GM21723 (cell line): ENCODE results near the gene SRMS.

Experiments
- ATAC-seq: cut with Tn5 transposase; IDR thresholded peaks from one replicate; pipeline ENCODE4 v1.9.1; 2021; ENCODE audit warnings: mild to moderate bottlenecking, moderate library complexity; ENCODE audit not compliant: unreplicated experiment

The SRMS gene, protein sequence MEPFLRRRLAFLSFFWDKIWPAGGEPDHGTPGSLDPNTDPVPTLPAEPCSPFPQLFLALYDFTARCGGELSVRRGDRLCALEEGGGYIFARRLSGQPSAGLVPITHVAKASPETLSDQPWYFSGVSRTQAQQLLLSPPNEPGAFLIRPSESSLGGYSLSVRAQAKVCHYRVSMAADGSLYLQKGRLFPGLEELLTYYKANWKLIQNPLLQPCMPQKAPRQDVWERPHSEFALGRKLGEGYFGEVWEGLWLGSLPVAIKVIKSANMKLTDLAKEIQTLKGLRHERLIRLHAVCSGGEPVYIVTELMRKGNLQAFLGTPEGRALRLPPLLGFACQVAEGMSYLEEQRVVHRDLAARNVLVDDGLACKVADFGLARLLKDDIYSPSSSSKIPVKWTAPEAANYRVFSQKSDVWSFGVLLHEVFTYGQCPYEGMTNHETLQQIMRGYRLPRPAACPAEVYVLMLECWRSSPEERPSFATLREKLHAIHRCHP

GRCh38 chr20:63547725-63548480 is at the start of gene SRMS:
Gene SRMS, minus strand, starts transcription at chr20:63547749. Its CDS starts 286 bp downstream, at chr20:63547463.
- no peak for ATAC-seq

- no peak for ATAC-seq
Observed at GRCh38 chr20:63596423-63596822, 48.9 kb upstream of the SRMS start.

- no peak for ATAC-seq
Observed at GRCh38 chr20:63595416-63596127, 48.0 kb upstream of the SRMS start.

DNA sequence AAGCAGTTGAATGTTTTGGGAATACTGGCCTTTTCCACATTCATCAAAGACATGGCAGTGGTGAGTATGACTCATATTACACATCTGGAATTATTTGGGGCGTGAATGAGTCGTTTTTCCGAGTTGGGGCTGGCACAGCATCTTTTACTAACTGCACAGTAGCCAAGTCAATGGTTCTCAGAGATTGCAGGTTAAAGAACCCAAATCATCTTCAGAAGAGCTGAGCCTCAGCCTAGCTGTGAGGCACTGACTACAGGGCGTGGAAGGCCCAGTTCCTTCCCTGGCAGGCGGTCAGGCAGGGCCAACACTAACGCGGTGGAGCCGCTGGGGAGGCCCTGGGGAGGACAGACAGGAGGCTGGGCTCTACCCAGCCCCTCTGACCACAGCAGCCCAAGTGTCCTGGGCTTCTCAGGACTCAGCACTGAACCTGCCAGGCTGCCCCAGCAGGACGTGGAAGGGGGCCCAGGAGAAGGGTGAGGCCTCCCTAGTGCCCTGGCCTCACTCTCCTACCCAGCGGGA is 46.6 kb upstream of the SRMS start:
- no peak for ATAC-seq

DNA sequence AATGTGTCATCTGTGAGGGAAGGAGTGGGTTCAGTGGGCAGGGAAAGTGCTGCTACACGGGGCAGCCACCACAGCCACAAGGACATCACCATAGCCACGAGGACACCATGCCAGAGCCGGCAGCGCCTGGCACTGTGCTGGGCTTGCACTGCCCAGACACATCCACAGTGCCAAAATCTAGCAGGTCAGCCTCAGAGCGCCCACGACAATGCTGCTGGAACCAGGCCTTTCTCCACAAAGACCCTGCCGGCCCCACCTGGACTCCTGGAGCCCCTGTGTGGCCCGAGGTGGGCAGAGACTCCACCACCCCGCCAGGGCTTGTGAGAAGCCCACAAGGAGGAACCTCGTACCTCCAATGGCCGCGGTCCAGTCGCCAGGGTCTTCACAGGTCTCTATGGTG is 45.1 kb upstream of the SRMS start:
- ATAC-seq = no peak

DNA sequence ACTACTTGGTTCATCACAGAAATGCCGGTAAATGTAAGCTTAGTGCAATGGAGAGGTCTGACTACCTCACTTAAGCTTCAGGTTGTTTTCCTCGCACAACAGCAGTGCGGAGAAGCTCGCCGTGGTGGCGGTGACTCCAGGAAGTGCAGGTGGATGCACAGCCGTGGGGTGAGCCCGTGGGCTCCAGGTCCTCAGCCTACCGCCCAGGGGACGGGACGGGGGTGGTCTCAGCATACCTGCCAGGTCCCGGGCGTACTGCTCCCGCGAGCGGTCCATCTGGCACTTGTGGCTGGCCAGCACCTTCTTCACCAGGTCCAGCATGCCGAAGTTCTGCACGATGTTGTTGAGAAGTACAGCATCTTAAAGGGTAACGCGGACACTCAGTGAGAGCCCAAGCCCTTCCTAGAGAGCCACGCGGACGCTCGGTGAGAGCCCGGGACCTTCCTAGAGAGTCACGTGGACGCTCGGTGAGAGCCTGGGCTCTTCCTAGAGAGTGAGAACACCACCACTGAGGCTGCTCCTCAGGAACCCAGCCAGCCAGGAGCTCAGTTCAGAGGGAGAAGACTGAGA is 44.3 kb upstream of the SRMS start:
- ATAC-seq = no peak

GRCh38 chr20:63591147-63591533 is 43.6 kb upstream of the SRMS start:
- ATAC-seq = no peak

GRCh38 chr20:63590218-63591146 is 42.9 kb upstream of the SRMS start:
- ATAC-seq = no peak

DNA sequence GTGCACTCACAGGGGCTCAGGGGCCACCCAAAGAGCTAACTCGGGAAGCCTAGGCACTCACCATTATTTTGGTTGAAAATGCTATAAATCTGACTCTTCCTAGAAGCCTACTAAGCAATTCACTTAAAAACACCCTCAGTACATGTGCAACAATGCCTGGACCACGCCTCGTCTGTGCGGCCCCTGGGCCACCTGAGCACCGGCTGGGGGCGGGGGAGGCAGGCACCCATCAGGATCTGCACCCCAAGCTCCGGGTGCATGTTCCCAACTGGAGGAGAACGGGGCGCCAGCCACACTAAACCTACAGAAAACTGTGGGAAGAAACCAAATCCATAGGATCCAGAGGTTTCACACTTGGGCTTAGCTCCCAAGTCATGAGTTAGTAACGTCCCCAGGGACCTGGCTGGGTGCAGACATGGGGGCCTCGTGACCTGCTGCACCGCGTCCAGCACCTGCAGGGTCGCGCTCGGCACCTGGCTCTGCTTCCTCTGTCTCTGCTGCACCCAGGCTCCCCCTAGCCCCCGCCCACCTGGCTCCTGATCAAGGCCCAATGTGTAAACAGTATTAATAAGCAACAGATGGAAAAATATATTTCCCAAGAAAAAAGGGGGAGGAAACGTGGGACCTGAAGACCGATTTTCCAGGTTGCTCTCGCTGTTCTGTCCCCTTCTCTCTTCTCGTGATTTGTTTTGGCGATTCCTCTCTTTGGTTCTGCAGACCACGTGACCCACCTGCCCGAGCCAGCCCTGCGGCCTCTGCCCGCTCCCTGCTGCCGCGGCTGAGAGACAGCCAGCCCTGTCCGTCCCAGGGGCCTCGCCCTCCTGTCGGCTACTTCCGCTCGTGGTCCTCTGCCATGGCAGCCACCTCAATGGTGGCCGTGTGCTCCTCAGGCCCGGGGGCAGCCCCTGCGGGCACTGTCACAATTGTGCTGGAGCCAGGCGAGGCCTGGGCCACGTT is 42.0 kb upstream of the SRMS start:
- no peak for ATAC-seq

- ATAC-seq = no peak
Observed at GRCh38 chr20:63588641-63589041, 41.1 kb upstream of the SRMS start.

DNA sequence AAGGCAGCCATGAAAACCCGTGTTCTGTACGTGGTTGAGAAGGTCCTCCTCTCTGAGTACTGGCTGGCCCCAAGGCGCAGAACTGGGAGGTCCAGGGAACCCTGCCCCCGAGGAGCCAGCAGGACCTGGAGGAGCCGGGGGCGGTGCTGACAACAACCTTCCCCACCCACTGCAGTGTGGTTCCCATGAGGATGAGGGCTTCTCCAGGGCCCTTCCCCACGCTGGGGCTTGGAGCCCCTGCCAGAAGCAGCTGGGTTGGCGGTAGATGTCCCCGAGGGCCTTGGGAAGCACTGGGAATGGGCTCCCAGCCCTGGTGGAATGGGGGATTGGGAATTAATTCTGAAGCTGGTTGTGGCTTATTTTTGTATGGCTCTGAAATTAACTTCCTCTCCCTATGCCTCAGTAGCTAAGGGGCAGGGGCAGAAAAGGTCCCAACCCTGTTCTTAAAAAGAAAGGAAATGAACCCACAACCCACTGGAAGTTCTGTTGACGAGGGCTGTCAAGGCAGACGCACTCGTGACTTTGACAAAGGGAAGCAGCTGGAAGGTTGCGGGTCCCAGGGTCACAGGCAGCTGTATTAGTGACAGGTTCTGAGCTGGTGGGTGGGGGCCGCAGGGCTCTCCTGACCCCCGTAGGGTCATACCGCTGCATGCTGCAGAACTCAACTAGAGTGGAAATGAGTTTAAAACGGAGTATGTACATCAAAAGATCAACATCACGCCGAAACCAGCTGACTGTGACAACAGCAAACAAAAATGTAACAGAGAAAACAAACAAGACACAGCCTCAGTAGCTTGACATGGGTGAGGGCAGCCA is 40.4 kb upstream of the SRMS start:
- ATAC-seq = no peak

DNA sequence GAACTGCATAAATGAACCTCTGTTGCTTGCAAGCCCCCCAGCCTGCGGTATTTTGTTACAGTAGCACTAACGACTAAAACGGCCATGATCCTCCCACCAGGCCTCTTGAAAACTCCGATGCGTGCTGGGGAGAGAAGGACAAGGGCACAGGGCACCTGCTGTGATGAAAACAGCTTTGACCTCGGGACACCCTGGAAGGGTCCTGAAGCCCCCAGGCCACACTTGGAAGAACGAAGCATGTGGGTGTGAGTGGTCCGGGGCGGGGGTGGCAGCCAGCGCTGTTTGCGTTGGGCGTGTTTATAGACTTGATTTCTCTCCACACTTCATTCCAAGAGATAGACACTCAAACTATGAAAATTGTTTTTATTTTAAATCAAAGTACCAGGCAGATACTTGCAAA is 39.7 kb upstream of the SRMS start:
- ATAC-seq = no peak

- no peak for ATAC-seq
Observed at GRCh38 chr20:63586797-63587196, 39.2 kb upstream of the SRMS start.

DNA sequence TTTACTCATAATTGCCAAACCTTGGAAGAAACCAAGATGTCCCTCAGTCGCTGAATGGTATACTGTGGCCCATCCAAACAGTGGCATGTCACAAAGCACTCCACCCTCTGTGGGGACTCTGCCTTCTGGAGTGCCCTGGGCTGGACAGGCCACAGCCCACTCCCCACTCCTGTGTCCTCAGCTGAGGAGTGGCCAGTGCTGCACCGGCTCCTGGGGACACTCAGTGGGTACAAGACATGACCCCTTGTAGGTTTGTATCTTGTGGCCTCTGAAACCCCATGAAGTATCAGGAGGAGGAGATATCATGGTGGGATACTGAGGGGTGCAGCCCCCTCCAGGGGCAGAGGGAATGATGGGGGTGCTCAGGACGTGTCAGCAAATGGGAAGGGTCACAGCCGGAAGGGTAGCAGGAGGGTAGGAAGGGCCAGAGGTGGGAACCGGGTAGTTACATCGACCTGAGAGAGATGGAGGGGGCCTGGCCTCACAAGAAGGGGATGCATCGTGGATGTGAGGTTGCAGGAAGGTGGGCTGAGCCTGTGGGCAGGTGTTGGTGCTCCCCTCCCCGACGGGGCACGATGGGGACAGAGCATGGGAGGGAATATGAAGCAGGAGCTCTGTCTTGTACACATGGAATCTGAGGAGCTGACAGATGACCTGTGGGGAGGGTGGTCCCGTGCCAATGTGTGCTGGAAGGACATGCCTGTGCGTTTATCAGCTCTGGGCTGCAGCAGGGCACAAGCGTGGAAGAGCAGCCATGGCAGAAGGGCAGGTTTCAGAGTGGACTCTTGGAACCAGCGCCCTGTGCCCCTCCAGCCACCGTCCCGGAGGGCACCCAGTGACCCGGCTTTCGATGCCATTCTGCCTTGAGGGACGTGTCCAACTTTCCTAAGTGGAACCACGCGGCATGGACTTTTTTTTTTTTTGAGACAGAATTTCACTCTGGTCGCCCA is 38.3 kb upstream of the SRMS start:
- ATAC-seq = no peak

- ATAC-seq = no peak
Observed at GRCh38 chr20:63582382-63583063, 35.0 kb upstream of the SRMS start.

GRCh38 chr20:63580796-63581461 is 33.4 kb upstream of the SRMS start:
- ATAC-seq = no peak
